CD4-positive, CD25-positive, alpha-beta regulatory T cell (primary cell): Measurements from ENCODE around the gene SLC35A2. TPM values are rescaled to one million over a fixed set of nuclear protein-coding genes. Genes with fewer than 3 reads are reported as not detected.

Experiments used
- ATAC-seq, 2 donors: fragments of 150-1000 bp; cut with Tn5 transposase; one replicate each; pipeline ENCODE4 v1.10.0; 2021; ENCODE audit warnings: low read depth in 2 of 2, moderate number of reproducible peaks in 2 of 2, moderate library complexity in 1 of 2
- DNase-seq, 3 donors: peaks; one replicate each; pipeline versions ENCODE4 v3.0.0 to v3.0.0-alpha.2; 2012 to 2022; ENCODE audit warnings: mixed read lengths in 1 of 3
- H3K27ac ChIP-seq: one replicate; pipeline ENCODE4 v1.7.0; 2013; ENCODE audit warnings: mild to moderate bottlenecking, low read length; ENCODE audit not compliant: insufficient read depth, poor library complexity, severe bottlenecking
- H3K27me3 ChIP-seq: one replicate; pipeline ENCODE4 v1.7.0; 2013; ENCODE audit warnings: low read length; ENCODE audit not compliant: control insufficient read depth, insufficient read depth
- H3K36me3 ChIP-seq: one replicate; pipeline ENCODE4 v1.7.0; 2013; ENCODE audit warnings: mild to moderate bottlenecking, low read length, moderate library complexity; ENCODE audit not compliant: control insufficient read depth, insufficient read depth
- H3K4me1 ChIP-seq: 2 replicates; pipeline ENCODE4 v1.7.0; 2013; ENCODE audit warnings: mild to moderate bottlenecking, low read length; ENCODE audit not compliant: insufficient read depth, control insufficient read depth, poor library complexity, severe bottlenecking
- H3K4me3 ChIP-seq: one replicate; pipeline ENCODE4 v1.7.0; 2013; ENCODE audit warnings: low read depth, mild to moderate bottlenecking, low read length, moderate library complexity
- H3K9me3 ChIP-seq, 2 experiments: 1 replicate in 1 of 2; 2 replicates in 1 of 2; pipeline ENCODE4 v1.7.0; 2013; ENCODE audit warnings: low read length in 2 of 2, mild to moderate bottlenecking in 1 of 2, moderate library complexity in 1 of 2; ENCODE audit not compliant: control insufficient read depth in 2 of 2
- H3K27ac Mint-ChIP-seq, 3 donors: one replicate each; pipeline ENCODE4 v1.8.0; 2020 to 2022; ENCODE audit warnings: mild to moderate bottlenecking in 3 of 3, mixed read lengths in 3 of 3, moderate library complexity in 2 of 3
- H3K27me3 Mint-ChIP-seq: one replicate; pipeline ENCODE4 v1.8.0; 2022; ENCODE audit warnings: mild to moderate bottlenecking, mixed read lengths
- H3K36me3 Mint-ChIP-seq: one replicate; pipeline ENCODE4 v1.8.0; 2020; ENCODE audit warnings: mixed read lengths
- H3K4me1 Mint-ChIP-seq, 4 donors: one replicate each; pipeline ENCODE4 v1.8.0; 2020 to 2022; ENCODE audit warnings: mixed read lengths in 4 of 4, mild to moderate bottlenecking in 1 of 4
- H3K4me3 Mint-ChIP-seq, 4 donors: one replicate each; pipeline ENCODE4 v1.8.0; 2020 to 2022; ENCODE audit warnings: mild to moderate bottlenecking in 4 of 4, mixed read lengths in 4 of 4, moderate library complexity in 3 of 4
- H3K9me3 Mint-ChIP-seq, 7 donors: one replicate each; pipeline ENCODE4 v1.8.0; 2020 to 2022; ENCODE audit warnings: mixed read lengths in 7 of 7, mild to moderate bottlenecking in 3 of 7, moderate library complexity in 2 of 7
- polyA plus RNA-seq, 4 donors: library from polyadenylated mRNA; unstranded; fragments of 300-500 nt; fragmentation: Illumina TruSeq; gene quantifications; one replicate each; pipeline ENCODE4 v1.2.3, GENCODE V29; 2021
- total RNA-seq: library from RNA; stranded (reverse); gene quantifications from one replicate; pipeline ENCODE4 v1.2.3, GENCODE V29; 2022

Gene SLC35A2
- total and polyA plus RNA-seq, 5 donors from 2014 or later, result 7.4 to 50.0 (median 10.1) TPM

- ATAC-seq, result no peak
- DNase-seq, result peak in 1 of 3 donors; percentile 12
- no peaks in the 10 kb centered on the region for H3K27me3 ChIP-seq
- peaks cover 0 to 77% (median 20%) of the 10 kb centered on the region in 4 donors for H3K4me1 Mint-ChIP-seq
- H3K4me3 Mint-ChIP-seq, result peak overlapping the region; percentile 94 to 97 (median 96)
- peak overlapping the region; percentile 89 for H3K27ac ChIP-seq
- H3K4me3 ChIP-seq, result peak overlapping the region; percentile 96
- peaks cover 45% of the 10 kb centered on the region for H3K4me1 ChIP-seq
- peaks cover 49% of the 10 kb centered on the region for H3K36me3 ChIP-seq
- H3K9me3 ChIP-seq, result no peaks in the 10 kb centered on the region
- H3K27ac Mint-ChIP-seq, result peak overlapping the region; percentile 48 to 95 (median 81)
- H3K36me3 Mint-ChIP-seq, result peaks cover 40% of the 10 kb centered on the region
- peaks cover 15% of the 10 kb centered on the region for H3K27me3 Mint-ChIP-seq
- no peaks in the 10 kb centered on the region for H3K9me3 Mint-ChIP-seq
Measured at GRCh38 chrX:48914593-48915493, 3.4 kb upstream of the SLC35A2 start.

GRCh38 chrX:48913605-48914366 is 2.3 kb upstream of the SLC35A2 start:
- Mint-ChIP-seq H3K27ac (peak overlapping the region; percentile 51 to 95 (median 60)), H3K4me3 (peak overlapping the region; percentile 94 to 97 (median 96)), H3K27me3 (peaks cover 15% of the 10 kb centered on the region), H3K4me1 (peaks cover 0 to 68% (median 20%) of the 10 kb centered on the region in 4 donors), H3K9me3 (no peaks in the 10 kb centered on the region), H3K36me3 (peaks cover 41% of the 10 kb centered on the region)
- Histone ChIP-seq H3K27me3 (no peaks in the 10 kb centered on the region), H3K4me1 (peaks cover 36% of the 10 kb centered on the region), H3K4me3 (peak overlapping the region; percentile 96), H3K9me3 (no peaks in the 10 kb centered on the region), H3K36me3 (peaks cover 49% of the 10 kb centered on the region), H3K27ac (peak overlapping the region; percentile 89)
- ATAC-seq, result no peak
- DNase-seq, result peak in 1 of 3 donors; percentile 21

- Histone ChIP-seq H3K36me3 (peaks cover 34% of the 10 kb centered on the region), H3K27ac (peak overlapping the region; percentile 89), H3K4me1 (peaks cover 34% of the 10 kb centered on the region), H3K27me3 (no peaks in the 10 kb centered on the region), H3K4me3 (peak overlapping the region; percentile 76), H3K9me3 (no peaks in the 10 kb centered on the region)
- Mint-ChIP-seq H3K4me1 (peaks cover 0 to 54% (median 17%) of the 10 kb centered on the region in 4 donors), H3K9me3 (peaks cover 0 to 2% (median 0%) of the 10 kb centered on the region in 7 donors), H3K36me3 (peaks cover 34% of the 10 kb centered on the region), H3K4me3 (peak overlapping the region; percentile 88 to 97 (median 94)), H3K27me3 (peaks cover 11% of the 10 kb centered on the region), H3K27ac (peak overlapping the region; percentile 89 to 97 (median 92))
- DNase-seq, result no peak
- ATAC-seq, result peak; percentile 4 to 9
Measured at GRCh38 chrX:48910926-48911411, 477 bp downstream of the SLC35A2 start.

GRCh38 chrX:48909703-48910294 is 1.6 kb downstream of the SLC35A2 start:
- peak overlapping the region in 2 of 4 donors; percentile 65 to 94 for H3K4me3 Mint-ChIP-seq
- H3K4me3 ChIP-seq, result no peak overlapping the region
- peaks cover 11% of the 10 kb centered on the region for H3K27me3 Mint-ChIP-seq
- DNase-seq (peak in 1 of 3 donors; percentile 29), ATAC-seq (no peak)
- H3K27ac ChIP-seq, result no peak overlapping the region
- H3K27ac Mint-ChIP-seq, result peak overlapping the region in 1 of 3 donors; percentile 31
- no peaks in the 10 kb centered on the region for H3K9me3 ChIP-seq
- H3K36me3 Mint-ChIP-seq, result peaks cover 26% of the 10 kb centered on the region
- peaks cover 0 to 2% (median 0%) of the 10 kb centered on the region in 7 donors for H3K9me3 Mint-ChIP-seq
- peaks cover 0 to 43% (median 17%) of the 10 kb centered on the region in 4 donors for H3K4me1 Mint-ChIP-seq
- no peaks in the 10 kb centered on the region for H3K27me3 ChIP-seq
- peaks cover 22% of the 10 kb centered on the region for H3K36me3 ChIP-seq
- H3K4me1 ChIP-seq, result peaks cover 22% of the 10 kb centered on the region

GRCh38 chrX:48908600-48908999 is 2.8 kb downstream of the SLC35A2 start:
- H3K36me3 Mint-ChIP-seq, result peaks cover 22% of the 10 kb centered on the region
- Histone ChIP-seq H3K27me3 (no peaks in the 10 kb centered on the region), H3K4me1 (peaks cover 10% of the 10 kb centered on the region), H3K36me3 (peaks cover 19% of the 10 kb centered on the region), H3K27ac (no peak overlapping the region), H3K9me3 (no peaks in the 10 kb centered on the region), H3K4me3 (no peak overlapping the region)
- H3K9me3 Mint-ChIP-seq, result peaks cover 0 to 2% (median 0%) of the 10 kb centered on the region in 7 donors
- peaks cover 11% of the 10 kb centered on the region for H3K27me3 Mint-ChIP-seq
- peak overlapping the region in 1 of 4 donors; percentile 23 for H3K4me3 Mint-ChIP-seq
- H3K4me1 Mint-ChIP-seq, result peaks cover 0 to 36% (median 17%) of the 10 kb centered on the region in 4 donors
- ATAC-seq (no peak), DNase-seq (no peak)
- peak overlapping the region in 2 of 3 donors; percentile 56 to 70 for H3K27ac Mint-ChIP-seq

GRCh38 chrX:48905090-48905790 is 6.2 kb downstream of the SLC35A2 start:
- no peaks in the 10 kb centered on the region for H3K9me3 ChIP-seq
- H3K27me3 Mint-ChIP-seq, result no peaks in the 10 kb centered on the region
- peaks cover 0 to 11% (median 3%) of the 10 kb centered on the region in 4 donors for H3K4me1 Mint-ChIP-seq
- peaks cover 32% of the 10 kb centered on the region for H3K36me3 ChIP-seq
- no peak overlapping the region for H3K27ac ChIP-seq
- peak overlapping the region in 1 of 4 donors; percentile 38 for H3K4me3 Mint-ChIP-seq
- ATAC-seq, result no peak
- H3K27ac Mint-ChIP-seq, result no peak overlapping the region
- H3K9me3 Mint-ChIP-seq, result peaks cover 0 to 2% (median 0%) of the 10 kb centered on the region in 7 donors
- H3K36me3 Mint-ChIP-seq, result peaks cover 20% of the 10 kb centered on the region
- H3K4me3 ChIP-seq, result no peak overlapping the region
- no peaks in the 10 kb centered on the region for H3K4me1 ChIP-seq
- no peak for DNase-seq
- H3K27me3 ChIP-seq, result no peaks in the 10 kb centered on the region
